ENCODE measurements around the gene ELMO1.
"Not testable (repeated sequence)": the region's sequence is repeated elsewhere in the genome, so short reads cannot be mapped to it uniquely, and the experiment has no call there.

ELMO1 gene

GRCh38 chr7:37162106-37162505 lies 286.6 kb downstream of the ELMO1 start:
- DNase-seq = no peak

- DNase-seq = no peak
Observed at GRCh38 chr7:37160656-37161055, 288.0 kb downstream of the ELMO1 start.

- DNase-seq = no peak
Observed at GRCh38 chr7:37153376-37153775, 295.3 kb downstream of the ELMO1 start.

GRCh38 chr7:37151741-37152413 lies 296.8 kb downstream of the ELMO1 start:
- no peak for DNase-seq

GRCh38 chr7:37150856-37151255 lies 297.8 kb downstream of the ELMO1 start:
- peak; percentile 43 for DNase-seq

- no peak for DNase-seq
Observed at GRCh38 chr7:37150180-37150579, 298.5 kb downstream of the ELMO1 start.

GRCh38 chr7:37149773-37150124 lies 298.9 kb downstream of the ELMO1 start:
- no peak for DNase-seq

- DNase-seq = no peak
Observed at GRCh38 chr7:37149051-37149772, 299.5 kb downstream of the ELMO1 start.

GRCh38 chr7:37145682-37146081 lies 303.0 kb downstream of the ELMO1 start:
- peak; percentile 78 for DNase-seq

GRCh38 chr7:37144423-37144822 lies 304.2 kb downstream of the ELMO1 start:
- peak; percentile 27 for DNase-seq

GRCh38 chr7:37142958-37143357 lies 305.7 kb downstream of the ELMO1 start:
- DNase-seq = no peak

GRCh38 chr7:37141742-37142141 lies 306.9 kb downstream of the ELMO1 start:
- DNase-seq = no peak

GRCh38 chr7:37133902-37134301 lies 314.8 kb downstream of the ELMO1 start:
- DNase-seq = not testable (repeated sequence)

GRCh38 chr7:37131855-37132254 lies 316.8 kb downstream of the ELMO1 start:
- no peak for DNase-seq

GRCh38 chr7:37129035-37129425 lies 319.6 kb downstream of the ELMO1 start:
- no peak for DNase-seq

GRCh38 chr7:37128327-37129034 lies 320.2 kb downstream of the ELMO1 start:
- DNase-seq = peak; percentile 66

GRCh38 chr7:37119296-37119860 lies 329.3 kb downstream of the ELMO1 start:
- no peak for DNase-seq

- DNase-seq = peak; percentile 92
Observed at GRCh38 chr7:37118004-37118403, 330.7 kb downstream of the ELMO1 start.

- DNase-seq = peak; percentile 61
Observed at GRCh38 chr7:37117292-37117691, 331.4 kb downstream of the ELMO1 start.

GRCh38 chr7:37116093-37116701 lies 332.5 kb downstream of the ELMO1 start:
- DNase-seq = no peak

- DNase-seq = no peak
Observed at GRCh38 chr7:37113661-37114355, 334.9 kb downstream of the ELMO1 start.

- no peak for DNase-seq
Observed at GRCh38 chr7:37112876-37113275, 335.8 kb downstream of the ELMO1 start.

GRCh38 chr7:37112218-37112617 lies 336.4 kb downstream of the ELMO1 start:
- DNase-seq = no peak

Data from NCI-H69 (cell line).